ENCODE results near the gene SERPINA1. TPM values are rescaled to one million over a fixed set of nuclear protein-coding genes. Genes with fewer than 3 reads are reported as not detected.

SERPINA1 gene
- total RNA-seq, 4 donors from 2014 or later: 2.8 to 92.4 (median 13.2) TPM

GRCh38 chr14:94394025-94394493, 5.7 kb upstream of the SERPINA1 start:
- ATAC-seq (ENCODE audit: low FRiP score) (peak; percentile 12), DNase-seq (ENCODE audit: low spot score) (no peak)
- TF ChIP-seq, protein P1, sequence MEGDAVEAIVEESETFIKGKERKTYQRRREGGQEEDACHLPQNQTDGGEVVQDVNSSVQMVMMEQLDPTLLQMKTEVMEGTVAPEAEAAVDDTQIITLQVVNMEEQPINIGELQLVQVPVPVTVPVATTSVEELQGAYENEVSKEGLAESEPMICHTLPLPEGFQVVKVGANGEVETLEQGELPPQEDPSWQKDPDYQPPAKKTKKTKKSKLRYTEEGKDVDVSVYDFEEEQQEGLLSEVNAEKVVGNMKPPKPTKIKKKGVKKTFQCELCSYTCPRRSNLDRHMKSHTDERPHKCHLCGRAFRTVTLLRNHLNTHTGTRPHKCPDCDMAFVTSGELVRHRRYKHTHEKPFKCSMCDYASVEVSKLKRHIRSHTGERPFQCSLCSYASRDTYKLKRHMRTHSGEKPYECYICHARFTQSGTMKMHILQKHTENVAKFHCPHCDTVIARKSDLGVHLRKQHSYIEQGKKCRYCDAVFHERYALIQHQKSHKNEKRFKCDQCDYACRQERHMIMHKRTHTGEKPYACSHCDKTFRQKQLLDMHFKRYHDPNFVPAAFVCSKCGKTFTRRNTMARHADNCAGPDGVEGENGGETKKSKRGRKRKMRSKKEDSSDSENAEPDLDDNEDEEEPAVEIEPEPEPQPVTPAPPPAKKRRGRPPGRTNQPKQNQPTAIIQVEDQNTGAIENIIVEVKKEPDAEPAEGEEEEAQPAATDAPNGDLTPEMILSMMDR (IDR thresholded peaks at IDR 0.05): no peak

GRCh38 chr14:94393474-94393873, 5.1 kb upstream of the SERPINA1 start:
- DNase-seq (ENCODE audit: low spot score) (no peak), ATAC-seq (ENCODE audit: low FRiP score) (no peak)
- TF ChIP-seq, protein P1 (IDR thresholded peaks at IDR 0.05): no peak

- TF ChIP-seq, protein P1 (IDR thresholded peaks at IDR 0.05): no peak
- ATAC-seq (ENCODE audit: low FRiP score) (no peak), DNase-seq (ENCODE audit: low spot score) (no peak)
These were observed 4.1 kb upstream of the SERPINA1 start for GRCh38 chr14:94392510-94392935.

DNA sequence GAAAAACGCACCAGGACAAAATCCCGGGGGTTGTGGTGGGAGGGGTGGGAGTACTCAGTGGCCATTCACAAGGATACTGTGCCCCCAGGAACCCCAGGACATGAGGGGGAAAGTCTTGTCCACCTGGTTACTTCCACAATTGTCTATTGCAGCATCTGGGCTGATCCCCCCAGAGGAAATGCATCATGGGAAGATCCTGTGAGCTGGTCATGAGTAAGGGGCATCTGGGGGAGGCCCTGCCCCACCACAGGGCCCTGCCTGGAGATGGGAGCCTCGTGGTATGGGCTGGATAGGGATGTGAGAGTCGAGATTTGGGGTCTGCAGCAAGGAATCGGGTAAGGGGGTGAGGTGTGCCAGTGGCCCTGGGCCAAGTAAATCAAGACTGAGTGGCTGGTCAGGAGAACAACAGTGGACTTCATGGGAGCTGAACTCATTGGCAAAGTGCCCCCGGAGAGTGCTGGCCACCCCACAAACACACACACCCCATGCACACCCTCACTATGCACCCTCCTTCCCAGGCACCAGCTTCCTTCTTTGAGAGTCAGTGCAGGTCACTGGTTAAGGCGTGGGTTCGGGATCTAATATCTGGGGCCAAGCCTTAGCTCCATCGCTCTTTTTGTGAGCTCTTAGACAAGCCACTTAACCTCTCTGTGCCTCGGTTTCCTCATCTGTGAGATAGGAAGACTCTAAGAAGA, 3.0 kb upstream of the SERPINA1 start:
- TF ChIP-seq, protein P1 (IDR thresholded peaks at IDR 0.05): no peak
- no peak for DNase-seq (ENCODE audit: low spot score)
- no peak for ATAC-seq (ENCODE audit: low FRiP score)

GRCh38 chr14:94390372-94391086, 2.1 kb upstream of the SERPINA1 start:
- DNase-seq (ENCODE audit: low spot score): no peak

GRCh38 chr14:94389731-94390371, 1.4 kb upstream of the SERPINA1 start:
- TF ChIP-seq, protein P1 (IDR thresholded peaks at IDR 0.05): no peak
- ATAC-seq (ENCODE audit: low FRiP score) (no peak), DNase-seq (ENCODE audit: low spot score) (no peak)

More at GRCh38 chr14:94390372-94391086, 2.1 kb upstream of the SERPINA1 start:
- no peak for ATAC-seq (ENCODE audit: low FRiP score)
- TF ChIP-seq, protein P1 (IDR thresholded peaks at IDR 0.05): no peak

All from omental fat pad (tissue), 4 donors.